ENCODE results near the gene ANKRD44.

ANKRD44 gene

DNA sequence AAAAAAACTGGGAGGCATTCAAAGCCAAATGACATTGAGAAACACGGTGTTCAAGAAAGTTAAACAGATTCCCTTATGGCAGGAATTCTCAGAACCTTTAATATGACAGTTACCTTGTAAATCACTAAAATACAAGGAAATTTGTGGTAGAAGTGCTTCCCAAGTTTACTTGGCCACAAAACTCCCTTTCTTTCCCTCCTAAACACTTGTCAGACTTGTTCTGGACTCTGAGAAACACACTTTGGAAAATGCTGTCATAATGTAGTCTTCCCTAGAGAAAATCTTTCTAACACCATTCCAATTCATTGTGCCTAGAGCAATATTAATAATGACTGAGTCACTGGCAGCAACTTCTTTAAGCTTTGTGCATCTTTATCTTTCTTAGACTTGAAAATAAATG, 140.4 kb downstream of the ANKRD44 start:
- no peak for DNase-seq

DNA sequence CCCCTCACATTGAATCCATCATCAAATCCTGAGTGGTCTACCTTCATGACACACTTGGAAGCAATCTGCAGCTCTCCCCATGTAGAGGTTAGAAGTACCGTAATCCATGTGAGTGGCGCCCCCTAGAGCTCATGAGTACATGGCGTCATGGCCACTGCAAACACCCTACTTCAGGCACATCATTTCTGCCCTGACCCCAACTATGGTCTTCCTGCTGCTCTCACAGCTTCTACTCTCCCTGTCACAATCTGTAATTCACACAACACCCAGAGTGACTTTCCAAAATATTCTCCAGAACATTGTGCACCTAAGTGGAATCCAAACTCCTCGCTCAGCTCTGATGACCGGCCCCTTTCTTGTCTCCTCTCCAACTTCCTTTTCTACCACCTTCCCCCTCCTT, 141.9 kb downstream of the ANKRD44 start:
- DNase-seq: no peak

GRCh38 chr2:197167608-197168314, 142.8 kb downstream of the ANKRD44 start:
- DNase-seq: no peak

DNA sequence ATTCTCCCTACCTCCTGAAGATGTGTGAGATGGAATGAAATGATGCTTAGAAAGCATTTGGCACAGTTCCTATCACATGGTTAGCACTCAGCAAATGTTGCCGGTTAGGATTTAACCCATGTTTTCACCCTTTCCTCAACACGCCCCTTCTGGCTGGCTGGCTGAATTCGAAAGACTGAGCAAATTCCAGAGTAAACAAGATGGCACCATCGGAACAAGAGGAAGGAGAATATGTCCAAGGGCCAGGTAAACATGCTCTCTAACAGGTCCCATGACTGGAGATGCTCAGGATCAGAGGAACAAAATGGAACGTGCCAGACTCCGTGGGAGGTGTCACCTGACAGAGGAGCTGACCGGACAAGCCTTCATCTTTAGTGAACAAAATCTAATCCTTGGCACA, 145.6 kb downstream of the ANKRD44 start:
- DNase-seq: no peak

GRCh38 chr2:197164141-197164754, 146.3 kb downstream of the ANKRD44 start:
- peak; percentile 61 for DNase-seq

DNA sequence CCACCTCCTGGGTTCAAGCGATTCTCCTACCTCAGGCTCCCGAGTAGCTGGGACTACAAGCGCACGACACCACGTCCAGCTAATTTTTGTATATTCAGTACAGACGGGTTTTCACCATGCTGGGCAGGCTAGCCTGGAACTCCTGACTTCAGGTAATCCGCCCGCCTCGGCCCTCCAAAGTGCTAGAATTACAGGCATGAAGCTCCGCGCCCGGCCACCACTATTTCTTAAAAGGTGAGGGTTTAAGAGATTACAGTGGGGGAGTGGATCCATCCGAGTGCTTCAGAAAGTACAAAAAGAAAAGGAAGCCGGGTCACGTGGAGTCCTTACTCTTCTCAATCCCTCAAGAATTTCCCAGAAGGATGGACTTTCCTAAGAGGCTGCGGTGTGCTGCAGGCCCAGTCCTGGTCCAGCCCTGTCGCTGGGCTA, 146.9 kb downstream of the ANKRD44 start:
- DNase-seq: no peak

GRCh38 chr2:197161774-197162173, 148.8 kb downstream of the ANKRD44 start:
- DNase-seq: no peak

DNA sequence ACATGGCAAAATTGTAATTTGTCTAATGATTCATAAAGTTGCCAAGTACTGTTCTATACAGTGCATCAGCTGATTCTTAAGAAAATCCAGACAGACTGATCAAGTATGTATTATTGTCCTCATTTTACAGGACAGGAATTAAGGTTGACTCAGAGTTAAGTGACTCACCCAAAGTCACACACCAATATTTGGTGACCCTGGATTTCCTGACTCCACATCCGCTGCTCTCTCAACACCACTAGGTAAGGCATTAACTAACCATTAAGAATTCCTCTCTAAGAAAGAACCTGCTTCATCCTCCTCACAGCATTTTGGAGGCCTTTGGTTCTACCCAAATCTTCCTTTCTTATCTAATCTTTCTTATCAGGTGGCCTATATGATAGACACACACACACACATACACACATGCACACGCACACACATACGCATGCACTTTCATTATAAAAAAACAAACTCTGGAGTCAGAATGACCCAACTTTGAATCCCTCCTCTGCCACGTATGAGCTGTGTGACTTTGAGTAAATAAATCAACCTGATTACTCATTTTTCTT, 150.8 kb downstream of the ANKRD44 start:
- DNase-seq: no peak

- DNase-seq: no peak
Measured at GRCh38 chr2:197158591-197159550, 151.7 kb downstream of the ANKRD44 start.

DNA sequence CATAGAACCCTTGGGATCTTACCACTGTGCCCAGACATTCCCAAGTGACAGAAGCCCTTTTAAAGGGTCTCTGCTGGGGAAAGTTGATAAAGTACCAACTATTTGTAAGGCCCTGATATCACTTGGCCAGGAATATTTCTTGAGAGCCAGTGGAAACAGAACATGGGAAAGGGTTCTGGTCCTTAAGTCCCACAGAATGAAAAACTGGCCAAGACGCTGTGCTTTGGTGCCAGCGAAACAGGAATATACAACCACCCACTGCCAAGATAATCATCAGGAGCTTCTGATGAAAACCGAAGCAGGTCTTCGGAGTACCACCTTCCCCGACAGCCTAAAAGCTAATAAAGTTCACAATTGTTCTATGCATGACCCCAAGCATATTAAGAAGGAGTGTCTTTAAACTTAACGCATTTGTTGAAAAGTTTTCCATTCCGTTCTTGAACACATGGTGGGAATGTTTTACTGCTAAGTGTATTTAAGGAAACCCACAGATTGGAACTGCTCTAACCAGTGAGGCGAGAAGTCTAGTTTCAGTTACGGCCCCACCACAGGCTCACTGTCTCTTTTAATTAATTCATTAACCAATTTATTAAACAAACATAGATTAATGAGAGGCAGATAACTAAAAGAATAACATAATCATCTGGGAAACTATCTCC, 152.6 kb downstream of the ANKRD44 start:
- DNase-seq: no peak

GRCh38 chr2:197156771-197157170, 153.8 kb downstream of the ANKRD44 start:
- DNase-seq: no peak

- no peak for DNase-seq
Measured at GRCh38 chr2:197152451-197153228, 157.9 kb downstream of the ANKRD44 start.

DNA sequence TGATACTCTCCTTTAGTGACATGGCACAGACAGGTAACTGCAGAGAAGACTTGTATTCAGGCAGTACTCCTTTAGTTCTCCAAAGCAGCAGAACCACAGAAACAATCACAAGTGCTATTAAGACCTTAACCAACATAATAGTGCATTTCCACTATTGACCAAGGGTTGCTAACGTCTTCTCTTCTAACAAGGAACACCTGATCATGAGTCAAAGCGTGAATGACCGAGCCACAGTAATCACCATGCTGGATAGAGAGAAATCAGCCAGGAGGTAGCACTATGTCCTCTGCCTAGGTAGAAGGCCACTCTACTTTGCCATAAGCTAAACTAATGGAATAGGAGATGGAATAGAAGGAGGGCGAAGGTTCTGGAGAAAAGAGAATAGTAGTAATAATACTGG, 161.0 kb downstream of the ANKRD44 start:
- no peak for DNase-seq

- DNase-seq: no peak
Measured at GRCh38 chr2:197148401-197148800, 162.2 kb downstream of the ANKRD44 start.

DNA sequence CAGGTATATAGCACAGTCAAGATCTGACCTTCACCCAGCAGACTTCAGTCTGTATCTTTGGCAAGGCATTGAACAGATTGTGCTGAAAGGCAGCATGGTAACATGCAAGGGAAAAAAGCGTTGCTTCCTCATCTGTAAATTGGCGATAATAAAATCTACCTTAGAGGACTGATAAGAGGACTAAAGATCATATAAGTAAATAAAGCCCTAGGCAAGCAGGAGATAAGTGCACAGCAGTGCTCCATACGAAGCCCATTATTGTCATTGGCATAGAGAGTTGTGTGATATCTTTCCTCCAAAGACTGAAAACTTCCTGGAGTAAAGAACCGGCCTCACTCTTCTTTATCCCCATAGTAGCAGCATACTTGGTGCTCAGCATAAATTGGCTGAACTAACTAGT, 162.6 kb downstream of the ANKRD44 start:
- DNase-seq: no peak

DNA sequence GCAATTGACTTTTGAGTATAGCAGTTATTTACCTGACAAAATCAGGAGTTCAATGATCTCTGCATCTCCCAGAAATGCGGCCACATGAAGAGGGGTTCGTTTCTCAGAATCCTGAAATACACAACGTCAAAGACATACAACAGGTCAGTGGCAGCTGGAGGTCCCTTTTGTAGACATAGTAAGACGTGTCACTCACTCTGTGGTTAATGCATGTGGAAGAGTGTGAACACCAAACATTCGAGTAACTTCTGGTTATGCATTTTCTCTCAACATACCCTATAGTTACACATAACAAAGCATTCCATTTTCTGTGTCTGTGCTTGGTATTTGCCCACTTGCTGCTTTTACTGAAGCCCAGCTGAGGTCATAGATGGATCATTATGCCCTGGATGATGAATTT, 163.6 kb downstream of the ANKRD44 start:
- no peak for DNase-seq

DNA sequence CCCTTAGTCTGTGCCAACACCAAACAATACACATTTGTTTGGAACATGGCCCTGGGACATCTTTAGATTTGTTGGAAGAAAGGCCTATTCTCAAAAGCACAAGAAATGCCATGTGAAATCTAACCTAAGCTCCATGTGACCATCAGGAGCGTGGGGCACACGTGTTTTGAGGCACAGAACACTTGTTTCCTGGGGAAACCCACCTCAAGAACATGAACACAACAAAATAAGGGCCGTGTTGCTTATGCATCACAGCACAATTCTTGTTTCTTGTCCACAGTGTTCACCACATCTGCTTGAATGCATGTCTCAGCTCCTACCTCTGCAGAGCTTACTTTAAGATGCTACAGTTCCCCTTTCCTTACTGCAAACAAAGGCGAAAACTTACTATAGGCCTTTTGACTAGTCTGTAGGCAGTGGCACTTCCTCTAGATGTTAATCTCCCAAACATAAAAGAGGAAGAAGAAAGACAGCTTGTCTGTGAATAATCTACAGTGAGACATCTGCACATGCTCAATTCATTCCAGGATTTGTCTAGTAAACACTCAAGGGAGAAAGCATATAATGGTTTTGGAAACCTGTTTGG, 165.0 kb downstream of the ANKRD44 start:
- DNase-seq: no peak

DNA sequence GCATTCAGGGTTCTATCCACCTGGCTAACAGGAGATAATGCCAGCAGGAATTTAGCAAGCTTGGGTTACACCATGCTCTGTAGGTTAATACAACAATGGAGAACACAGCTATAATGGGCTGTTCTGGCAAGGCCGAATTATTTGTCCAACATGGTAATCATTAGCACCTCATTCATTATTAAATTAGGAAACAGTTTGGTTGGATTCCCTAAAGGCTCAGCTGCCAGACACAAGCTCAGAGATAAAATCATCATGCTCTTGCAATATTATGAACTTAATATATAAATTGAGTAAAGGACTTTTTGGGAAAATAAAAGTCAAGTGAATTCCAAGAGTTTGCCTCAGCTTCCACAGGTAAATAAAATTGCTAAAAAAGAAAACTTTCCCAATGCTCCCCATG, 166.4 kb downstream of the ANKRD44 start:
- DNase-seq: no peak

DNA sequence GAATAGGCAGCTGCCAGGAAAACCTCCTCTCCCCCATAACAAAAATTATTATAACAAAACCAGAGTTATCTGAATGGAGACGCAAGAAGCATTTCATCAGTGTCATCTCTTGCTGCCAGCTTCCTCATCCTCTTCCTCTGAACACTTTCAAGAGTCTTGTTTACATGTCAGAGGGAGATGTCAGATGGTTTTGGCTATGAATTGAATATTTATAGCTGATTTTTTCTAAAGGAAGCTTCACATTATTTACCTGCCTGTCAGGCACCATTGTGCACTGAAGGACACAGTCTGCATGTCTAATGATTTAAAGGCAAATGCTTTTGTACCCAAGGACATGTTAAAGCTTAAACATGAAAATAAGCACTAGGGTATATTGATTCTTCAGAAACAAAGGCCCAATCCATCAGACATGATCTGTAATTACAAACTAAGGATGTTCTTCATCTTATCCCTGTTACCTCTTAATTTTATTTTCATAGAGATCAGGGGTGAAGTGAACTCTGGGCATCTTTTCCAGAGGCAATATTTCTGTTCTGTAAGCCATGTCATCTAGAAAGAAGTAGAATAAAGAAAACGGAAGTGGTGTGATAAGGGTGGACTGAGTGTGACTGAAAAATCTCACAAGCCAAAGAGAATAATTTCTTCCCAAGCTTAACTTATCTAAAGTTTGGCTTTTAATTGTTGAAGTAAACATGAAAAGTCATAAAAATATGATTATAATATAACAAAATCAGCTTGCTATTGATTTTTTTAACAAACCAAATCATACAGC, 168.7 kb downstream of the ANKRD44 start:
- no peak for DNase-seq

DNA sequence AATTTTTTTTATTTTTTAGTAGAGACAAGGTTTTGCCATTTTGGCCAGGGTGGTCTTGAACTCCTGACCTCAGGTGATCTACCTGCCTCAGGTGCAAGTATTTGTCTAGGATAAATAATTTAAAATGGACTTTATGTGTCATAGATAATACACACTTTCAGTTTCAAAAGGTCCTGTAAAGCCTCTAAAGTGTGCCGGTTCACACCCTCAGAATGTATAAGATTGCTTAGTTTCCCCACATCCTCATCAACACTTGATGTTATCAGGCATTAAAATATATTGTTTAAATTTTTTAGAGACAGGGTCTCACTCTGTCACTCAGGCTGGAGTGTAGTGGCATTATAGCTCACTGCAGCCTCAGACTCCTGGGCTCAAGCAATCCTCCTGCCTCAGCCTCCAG, 170.5 kb downstream of the ANKRD44 start:
- DNase-seq: no peak

- DNase-seq: no peak
Measured at GRCh38 chr2:197138506-197138905, 172.1 kb downstream of the ANKRD44 start.

All from right forelimb (tissue), 1 donor.